HPDE6-E6E7 (cell line): ENCODE data around the gene SEC16A.

ENCODE experiments used
- DNase-seq: peaks from one replicate; pipeline ENCODE4 v3.0.0; 2011; ENCODE audit warnings: missing footprints; ENCODE audit errors: extremely low spot score

SEC16A gene

GRCh38 chr9:136519263-136520052, 36.6 kb upstream of the SEC16A start:
- no peak for DNase-seq

- no peak for DNase-seq
Measured at GRCh38 chr9:136518623-136519022, 35.8 kb upstream of the SEC16A start.

GRCh38 chr9:136517950-136518349, 35.1 kb upstream of the SEC16A start:
- DNase-seq, result no peak

GRCh38 chr9:136517012-136517743, 34.3 kb upstream of the SEC16A start:
- DNase-seq, result no peak

GRCh38 chr9:136516191-136516654, 33.4 kb upstream of the SEC16A start:
- DNase-seq, result no peak

GRCh38 chr9:136515276-136515675, 32.4 kb upstream of the SEC16A start:
- DNase-seq, result no peak

GRCh38 chr9:136514022-136514714, 31.3 kb upstream of the SEC16A start:
- DNase-seq, result no peak

GRCh38 chr9:136513191-136513590, 30.4 kb upstream of the SEC16A start:
- no peak for DNase-seq

GRCh38 chr9:136512651-136513071, 29.8 kb upstream of the SEC16A start:
- DNase-seq, result peak; percentile 55

GRCh38 chr9:136511670-136512592, 29.1 kb upstream of the SEC16A start:
- DNase-seq, result no peak

- DNase-seq, result no peak
Measured at GRCh38 chr9:136511144-136511669, 28.4 kb upstream of the SEC16A start.

- no peak for DNase-seq
Measured at GRCh38 chr9:136510561-136510960, 27.7 kb upstream of the SEC16A start.

- DNase-seq, result no peak
Measured at GRCh38 chr9:136509549-136509948, 26.7 kb upstream of the SEC16A start.

- DNase-seq, result no peak
Measured at GRCh38 chr9:136508729-136509500, 26.1 kb upstream of the SEC16A start.

- DNase-seq, result no peak
Measured at GRCh38 chr9:136507992-136508375, 25.1 kb upstream of the SEC16A start.

- DNase-seq, result no peak
Measured at GRCh38 chr9:136507221-136507991, 24.6 kb upstream of the SEC16A start.

GRCh38 chr9:136506425-136506824, 23.6 kb upstream of the SEC16A start:
- DNase-seq, result no peak

- no peak for DNase-seq
Measured at GRCh38 chr9:136505406-136506403, 22.9 kb upstream of the SEC16A start.
